DMS79 treated with DMSO at 0.1 percent for 48 hours (cell line): ENCODE results near the gene PLCL2.
"Not testable (repeated sequence)": the region's sequence is repeated elsewhere in the genome, so short reads cannot be mapped to it uniquely, and the experiment has no call there.

Experiments
- DNase-seq: peaks from one replicate; lab custom pipeline; 2025; lab: John Stamatoyannopoulos, UW

PLCL2 gene

DNA sequence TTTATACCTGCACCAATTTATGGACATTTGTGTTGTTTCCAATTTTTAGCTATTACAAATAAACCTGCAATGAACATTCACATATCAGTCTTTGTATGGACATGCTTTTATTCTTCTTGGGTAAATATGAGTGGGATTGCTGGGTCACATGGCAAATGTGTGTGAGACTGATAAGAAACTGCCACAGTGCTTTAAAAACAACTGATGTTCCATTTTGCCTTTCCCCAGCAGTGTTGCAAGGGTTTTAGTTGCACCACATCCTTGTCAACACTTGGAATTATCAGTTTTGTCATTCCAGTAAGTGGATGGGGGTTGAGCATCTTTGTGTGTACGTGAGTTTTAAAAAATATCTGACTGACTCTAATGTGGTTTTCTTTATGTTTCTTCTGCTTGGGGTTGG, 191.2 kb downstream of the PLCL2 start:
- DNase-seq = no peak

- no peak for DNase-seq
Observed at GRCh38 chr3:17076940-17077605, 192.3 kb downstream of the PLCL2 start.

GRCh38 chr3:17077606-17078005, 192.9 kb downstream of the PLCL2 start:
- DNase-seq = no peak

DNA sequence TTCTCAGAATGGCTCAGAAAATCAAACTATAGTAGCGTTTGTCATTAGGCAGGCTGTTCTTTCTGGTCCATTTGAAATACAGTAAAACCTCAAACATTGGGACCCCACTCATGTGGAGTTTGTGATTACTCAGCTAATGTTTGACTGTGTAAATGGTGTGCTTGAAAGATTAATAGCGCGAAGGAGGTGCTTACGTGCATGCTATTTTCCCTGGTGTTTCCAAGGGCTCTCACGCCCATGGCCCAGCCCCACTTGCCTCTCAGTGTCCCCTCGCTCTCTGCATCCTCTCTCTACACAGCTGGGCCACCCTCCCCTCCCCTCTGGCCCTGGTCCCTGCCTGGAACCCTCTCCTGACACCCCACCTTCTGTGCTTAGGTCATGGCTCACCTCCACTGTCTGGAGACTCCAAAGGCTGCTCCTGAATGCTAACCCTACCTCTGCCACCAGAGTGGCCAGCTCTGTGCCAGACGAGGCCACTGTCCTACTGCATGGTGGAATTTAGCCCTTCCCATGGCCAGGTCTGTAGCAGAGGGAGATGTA, 194.2 kb downstream of the PLCL2 start:
- peak; percentile 82 for DNase-seq

DNA sequence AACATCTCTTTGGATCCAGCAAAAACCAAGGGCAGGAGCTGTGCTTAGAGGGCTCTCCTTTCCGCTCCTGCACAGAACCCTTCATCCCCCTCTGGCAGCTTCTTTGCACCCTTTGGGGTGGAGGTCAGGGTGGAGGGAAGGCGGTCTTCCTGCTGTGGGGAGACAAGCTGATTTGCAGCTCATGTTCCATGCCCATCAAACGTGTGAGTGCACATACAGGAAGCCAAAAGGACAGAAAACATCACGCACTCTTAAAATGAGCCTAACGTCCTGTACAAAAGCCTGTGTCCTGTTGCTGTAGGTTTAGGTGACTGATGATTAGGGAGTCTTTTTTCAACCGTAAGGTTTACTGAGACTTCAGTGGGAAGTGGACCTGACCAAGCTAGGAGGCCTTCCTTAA, 195.2 kb downstream of the PLCL2 start:
- no peak for DNase-seq

DNA sequence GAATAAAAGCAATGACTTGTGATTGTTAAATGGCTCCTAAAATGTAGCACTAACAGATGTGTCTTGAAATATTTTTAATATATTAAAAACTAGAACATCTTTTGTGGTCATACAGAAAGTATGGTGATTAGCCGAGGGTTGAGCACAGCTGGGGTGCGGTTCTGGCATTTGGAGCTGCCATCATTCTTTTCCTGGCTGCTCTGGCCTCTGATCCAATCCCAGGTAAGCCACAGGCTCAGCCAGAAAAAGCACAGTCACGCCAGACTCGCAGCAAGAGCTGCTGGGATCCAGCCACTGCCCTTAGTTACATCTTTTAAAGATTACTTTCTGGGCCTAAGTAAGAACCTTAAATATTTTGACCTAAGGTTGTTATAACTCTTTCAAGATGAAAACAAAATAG, 196.8 kb downstream of the PLCL2 start:
- DNase-seq = no peak

DNA sequence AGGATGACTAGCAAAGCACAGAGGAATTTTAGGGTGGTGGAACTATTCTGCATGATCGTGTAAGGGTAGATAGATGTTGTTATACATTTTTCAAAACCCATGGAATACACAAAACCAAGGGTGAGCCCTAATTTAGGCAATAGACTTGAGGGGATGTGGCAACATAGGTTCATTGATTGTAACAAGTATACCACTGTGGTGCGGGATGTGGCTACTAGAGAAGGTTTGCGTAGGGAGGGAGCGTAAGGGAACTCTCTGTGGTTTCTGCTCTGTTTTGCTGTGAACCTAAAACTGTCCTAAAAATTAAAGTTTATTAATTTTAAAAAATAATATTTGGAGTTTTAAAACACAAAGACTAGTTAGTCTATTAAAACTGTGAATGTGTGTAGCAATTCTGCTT, 202.8 kb downstream of the PLCL2 start:
- DNase-seq = no peak

DNA sequence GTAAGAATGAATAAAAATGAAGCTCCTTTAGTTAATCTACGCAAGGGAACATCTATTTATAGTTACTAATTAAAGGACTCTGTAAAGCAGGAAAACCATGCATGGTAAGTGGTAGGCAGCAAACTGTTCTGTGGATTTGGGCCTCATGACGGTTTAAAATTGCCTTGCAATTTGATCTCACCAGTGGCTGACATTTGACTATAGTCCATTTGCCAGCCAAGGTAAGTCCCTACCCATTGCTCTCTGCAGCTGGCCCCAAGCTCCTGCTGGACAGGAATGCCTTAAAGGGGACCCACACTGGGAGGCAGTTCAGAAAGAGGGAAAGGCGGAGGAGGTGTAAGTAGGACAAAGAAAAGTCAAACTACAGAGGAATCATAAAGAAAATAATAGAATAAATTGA, 203.3 kb downstream of the PLCL2 start:
- DNase-seq = no peak

- DNase-seq = no peak
Observed at GRCh38 chr3:17088602-17089313, 204.0 kb downstream of the PLCL2 start.

- no peak for DNase-seq
Observed at GRCh38 chr3:17089314-17089700, 204.6 kb downstream of the PLCL2 start.

- peak; percentile 26 for DNase-seq
Observed at GRCh38 chr3:17090280-17090983, 205.7 kb downstream of the PLCL2 start.

DNA sequence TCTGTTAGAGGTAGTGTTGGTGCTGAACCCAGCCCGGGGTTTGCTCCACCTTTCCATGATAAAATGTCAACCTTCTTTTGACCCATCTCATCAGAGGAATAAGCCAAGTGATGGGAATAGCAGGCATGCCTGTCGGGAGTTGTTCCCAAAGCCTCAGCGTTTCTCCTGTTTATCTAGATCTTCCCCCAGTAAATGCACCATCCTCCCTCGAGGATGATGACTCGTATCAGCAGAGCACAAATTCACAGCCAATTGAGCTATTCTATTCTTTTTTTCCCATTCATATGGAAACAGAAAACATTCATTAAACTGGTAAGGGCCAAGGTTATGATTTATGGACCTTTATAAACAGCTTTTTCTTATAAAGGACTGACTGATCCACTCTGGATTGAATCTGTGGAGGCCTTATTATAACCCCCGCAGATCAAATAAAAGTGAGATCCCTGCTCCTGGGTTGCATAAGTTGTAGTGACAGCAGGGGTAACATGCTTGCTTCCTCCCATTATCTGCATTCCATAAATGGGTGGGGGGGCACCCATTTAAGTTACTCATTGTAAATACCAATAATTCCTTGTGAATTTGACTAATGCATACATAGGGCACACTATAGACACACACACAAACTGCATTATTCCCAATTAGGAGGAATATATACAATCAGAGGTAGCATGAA, 207.3 kb downstream of the PLCL2 start:
- no peak for DNase-seq

DNA sequence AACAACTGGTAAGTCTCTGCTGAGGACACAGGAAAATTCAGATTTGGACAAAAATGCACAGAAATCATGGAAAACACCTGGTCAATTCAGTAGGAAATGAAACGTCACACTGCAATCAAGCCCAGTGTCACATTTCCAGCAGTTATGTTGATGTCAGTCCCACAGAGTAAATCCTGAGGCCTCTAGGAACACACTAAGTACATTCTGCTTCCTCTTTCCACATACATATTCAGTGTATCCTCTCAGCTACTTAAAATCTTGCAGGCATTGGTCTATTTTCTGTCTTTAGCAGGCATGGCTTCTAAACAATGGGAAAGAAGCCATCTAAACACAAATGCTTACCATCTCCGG, 207.8 kb downstream of the PLCL2 start:
- DNase-seq = no peak

- no peak for DNase-seq
Observed at GRCh38 chr3:17094551-17094950, 209.8 kb downstream of the PLCL2 start.

- no peak for DNase-seq
Observed at GRCh38 chr3:17103579-17103978, 218.8 kb downstream of the PLCL2 start.

DNA sequence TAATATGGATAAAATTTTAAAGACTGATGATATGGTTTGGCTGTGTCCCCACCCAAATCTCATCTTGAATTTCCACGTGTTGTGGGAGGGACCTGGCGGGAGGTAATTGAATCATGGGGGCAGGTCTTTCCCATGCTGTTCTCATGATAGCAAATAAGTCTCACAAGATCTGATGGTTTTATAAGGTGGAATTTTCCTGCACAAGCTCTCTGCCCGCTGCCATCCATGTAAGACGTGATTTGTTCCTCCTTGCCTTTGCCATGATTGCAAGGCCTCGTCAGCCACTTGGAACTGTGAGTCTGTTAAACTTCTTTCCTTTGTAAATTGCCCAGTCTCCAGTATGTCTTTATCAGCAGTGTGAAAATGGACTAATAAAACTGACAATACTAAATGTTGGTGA, 222.0 kb downstream of the PLCL2 start:
- DNase-seq = not testable (repeated sequence)

DNA sequence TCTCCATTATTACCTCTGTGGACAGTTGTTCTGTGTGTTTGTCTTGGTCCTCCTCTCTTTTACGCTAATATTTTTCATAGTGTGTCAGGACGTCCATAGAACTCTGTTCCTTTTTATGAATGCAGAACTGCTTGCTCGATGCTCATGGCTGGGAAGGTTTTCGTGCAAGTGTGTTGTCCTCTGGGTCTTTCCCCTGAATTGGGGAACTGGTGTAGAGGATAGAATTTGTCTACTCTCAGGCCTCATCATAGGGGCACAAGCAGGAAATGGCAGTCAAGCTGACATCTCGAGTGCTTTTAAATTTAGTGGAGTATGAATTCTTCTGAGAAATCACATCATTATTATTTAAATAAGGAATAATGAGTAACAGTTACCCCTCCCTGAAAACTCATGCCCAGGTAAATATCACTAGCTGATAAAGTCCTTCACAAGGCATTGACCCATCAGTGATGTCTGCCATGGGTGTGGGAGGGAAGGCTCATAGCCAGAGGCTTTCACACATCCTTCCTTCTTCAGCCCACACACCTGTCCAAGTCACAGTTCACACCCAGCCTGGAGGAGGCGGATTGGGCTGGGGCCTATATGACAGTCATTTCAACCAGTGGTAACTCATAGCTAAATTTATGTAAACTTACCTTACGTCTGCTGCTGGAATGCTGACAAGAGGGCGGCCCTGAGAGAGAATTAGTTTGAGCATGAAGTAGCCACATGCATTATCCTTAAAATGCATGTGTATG, 226.1 kb downstream of the PLCL2 start:
- DNase-seq = no peak

DNA sequence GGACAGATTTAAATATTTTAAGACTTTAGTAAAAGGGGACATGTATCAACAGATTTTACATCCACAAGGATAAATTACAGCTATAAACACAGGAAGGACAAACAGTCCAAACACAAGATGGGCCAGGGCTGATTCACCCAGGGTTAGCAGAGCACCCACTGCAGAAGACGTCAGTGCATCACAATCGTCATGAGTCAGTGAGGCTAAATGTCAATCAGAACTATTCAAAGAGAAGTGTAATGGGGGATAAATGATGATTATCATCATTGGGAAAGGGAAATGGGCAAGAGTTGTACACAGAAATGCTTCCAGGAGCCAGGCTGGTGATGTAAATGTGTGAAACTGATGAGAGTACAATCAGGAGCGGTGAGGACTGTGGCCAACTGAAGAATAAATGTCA, 226.8 kb downstream of the PLCL2 start:
- no peak for DNase-seq

GRCh38 chr3:17115186-17115585, 230.4 kb downstream of the PLCL2 start:
- no peak for DNase-seq

- no peak for DNase-seq
Observed at GRCh38 chr3:17116007-17116600, 231.3 kb downstream of the PLCL2 start.

- DNase-seq = no peak
Observed at GRCh38 chr3:17118771-17119170, 234.0 kb downstream of the PLCL2 start.
